GM18505 (cell line): Measurements from ENCODE around the gene WFDC2.
A peak's percentile ranks its signal among the peaks of the same experiment; 100 is the strongest.
"Not testable (repeated sequence)": the region's sequence is repeated elsewhere in the genome, so short reads cannot be mapped to it uniquely, and the experiment has no call there.

Experiments used
- ATAC-seq: cut with Tn5 transposase; IDR thresholded peaks from one replicate; pipeline ENCODE4 v1.9.1; 2021; ENCODE audit not compliant: unreplicated experiment
- POLR2A ChIP-seq: IDR thresholded peaks from 4 replicates; pipeline ENCODE4 v1.6.1; 2011; ENCODE audit warnings: borderline replicate concordance; ENCODE audit not compliant: insufficient read depth, insufficient read length; ENCODE audit errors: extremely low read depth

Gene WFDC2

DNA sequence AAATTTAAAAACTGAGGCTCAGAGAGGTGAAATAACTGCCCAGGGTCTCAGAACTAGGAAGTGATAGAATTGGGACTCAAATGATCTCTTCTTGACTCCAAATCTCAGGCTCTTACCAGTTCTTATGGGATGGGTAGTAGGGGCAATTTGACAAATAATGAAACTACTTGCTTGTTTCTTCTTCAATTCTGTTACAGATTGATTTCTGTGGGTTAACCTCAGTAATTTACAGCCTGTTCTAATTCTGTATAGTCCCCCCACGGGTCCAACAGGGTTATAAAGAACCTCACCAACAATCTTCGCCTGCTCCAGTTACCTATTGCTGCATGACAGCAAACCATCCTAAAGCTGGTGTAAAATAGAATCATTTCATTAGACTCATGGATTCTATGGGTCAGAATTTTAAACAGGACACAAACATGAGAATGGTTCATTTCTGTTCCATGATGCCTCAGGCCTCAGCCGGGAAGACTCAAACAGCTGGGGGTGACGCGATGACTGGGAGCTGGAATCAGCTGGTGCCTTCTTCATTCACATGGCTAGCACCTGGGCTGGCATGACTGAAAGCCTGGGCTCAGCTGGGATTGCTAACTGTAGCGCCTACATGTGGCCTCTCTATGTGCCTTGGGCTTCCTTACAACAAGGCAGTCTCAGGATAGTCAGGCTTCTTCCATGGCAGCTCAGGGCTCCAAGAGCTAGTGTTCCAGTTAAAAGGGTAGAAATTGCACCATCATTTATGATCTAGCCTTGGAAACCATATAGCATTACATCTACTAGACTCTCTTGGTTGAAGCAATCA lies 6.6 kb upstream of the WFDC2 start:
- TF ChIP-seq POLR2A, result no peak
- ATAC-seq, result no peak

DNA sequence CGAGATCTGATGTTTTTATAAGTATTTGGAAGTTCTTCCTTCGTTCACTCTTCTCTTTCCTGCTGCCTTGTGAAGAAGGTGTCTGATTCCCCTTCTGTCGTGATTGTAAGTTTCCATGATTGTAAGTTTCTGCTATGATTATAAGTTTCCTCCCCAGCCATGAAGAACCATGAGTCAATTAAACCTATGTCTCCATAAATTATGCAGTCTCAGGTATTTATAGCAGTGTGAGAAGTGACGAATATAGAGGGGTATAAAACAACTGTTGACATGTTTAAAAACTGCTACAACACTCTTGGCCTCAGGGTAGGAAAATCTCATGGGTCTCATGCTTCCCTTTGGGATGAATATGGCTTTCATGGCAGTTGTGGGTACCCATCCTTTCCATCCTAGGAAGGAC lies 5.8 kb upstream of the WFDC2 start:
- ATAC-seq, result no peak
- no peak for TF ChIP-seq POLR2A

DNA sequence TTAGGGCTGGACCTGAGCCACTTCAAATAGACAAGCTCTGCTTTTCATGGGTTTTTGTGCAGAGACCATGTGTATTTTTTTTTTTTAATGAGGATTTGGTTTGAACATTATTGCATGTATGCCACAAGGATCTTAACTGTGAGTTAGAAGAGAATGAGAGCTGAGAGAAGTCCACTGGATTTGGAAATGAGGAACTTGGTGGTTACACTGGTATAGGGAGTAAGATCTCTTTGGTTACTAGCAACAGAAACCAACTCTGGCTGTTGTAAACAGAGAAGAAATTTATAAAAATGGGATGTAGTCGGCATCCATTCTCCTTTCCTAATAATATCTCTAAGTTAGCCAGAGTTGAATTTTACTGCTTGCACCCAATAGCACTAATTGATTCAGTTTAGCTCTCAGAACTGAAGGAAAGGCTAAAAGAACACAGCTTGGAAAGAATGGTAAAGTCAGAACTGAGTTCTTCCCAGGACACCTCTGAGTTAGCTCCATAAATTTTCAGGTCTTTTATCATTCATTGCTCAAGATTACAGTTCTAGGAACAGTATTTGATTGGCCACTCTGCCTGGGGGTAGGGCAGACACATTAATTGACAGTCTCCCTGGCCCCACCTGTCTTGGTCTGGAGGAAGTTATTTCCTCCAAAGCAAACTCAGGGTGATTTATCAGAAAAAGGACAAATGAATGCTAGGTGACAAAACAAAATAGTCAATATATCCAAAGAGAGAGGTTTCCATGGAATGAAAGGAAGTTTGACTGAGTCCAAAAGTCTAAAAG lies 3.9 kb upstream of the WFDC2 start:
- TF ChIP-seq POLR2A, result no peak
- ATAC-seq, result no peak

DNA sequence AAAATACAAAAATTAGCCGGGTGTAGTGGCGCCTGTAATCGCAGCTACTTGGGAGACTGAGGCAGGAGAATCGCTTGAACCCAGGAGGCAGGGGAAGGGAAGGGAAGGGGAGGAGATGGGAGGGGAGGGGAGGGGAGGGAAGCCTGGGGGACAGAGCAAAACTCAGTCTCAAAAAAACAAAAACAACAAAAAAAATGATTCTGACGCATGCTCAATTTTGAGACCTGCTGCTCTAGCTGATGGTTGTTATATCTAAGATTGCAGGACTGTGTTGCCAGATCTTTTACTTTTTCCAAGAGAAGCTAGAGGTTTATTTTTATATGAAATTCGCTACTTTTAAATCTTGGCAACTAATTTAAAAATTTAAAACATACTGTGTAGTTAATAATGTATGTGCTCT lies 2.4 kb upstream of the WFDC2 start:
- ATAC-seq, result no peak
- TF ChIP-seq POLR2A, result no peak

DNA sequence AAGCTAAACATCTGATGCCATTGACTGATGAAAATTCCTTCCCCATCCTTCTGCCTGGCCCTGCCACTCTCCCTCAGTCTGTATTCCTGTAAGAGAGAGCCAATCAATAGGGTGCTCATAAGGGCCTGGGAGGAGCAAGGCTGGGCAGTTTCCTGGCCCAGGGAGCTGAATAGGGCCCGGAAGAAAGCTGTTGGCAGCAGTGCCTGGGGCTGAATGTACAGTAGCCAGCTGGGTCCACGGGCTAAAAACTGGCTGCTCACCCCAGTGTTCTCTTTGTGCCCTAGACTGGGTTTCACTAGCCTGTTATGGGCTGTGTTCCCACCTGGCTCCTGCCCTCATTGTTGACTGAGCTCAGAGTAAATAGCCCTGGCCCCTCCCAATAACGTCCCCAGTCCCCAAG lies 1.7 kb upstream of the WFDC2 start:
- no peak for ATAC-seq
- TF ChIP-seq POLR2A, result no peak

DNA sequence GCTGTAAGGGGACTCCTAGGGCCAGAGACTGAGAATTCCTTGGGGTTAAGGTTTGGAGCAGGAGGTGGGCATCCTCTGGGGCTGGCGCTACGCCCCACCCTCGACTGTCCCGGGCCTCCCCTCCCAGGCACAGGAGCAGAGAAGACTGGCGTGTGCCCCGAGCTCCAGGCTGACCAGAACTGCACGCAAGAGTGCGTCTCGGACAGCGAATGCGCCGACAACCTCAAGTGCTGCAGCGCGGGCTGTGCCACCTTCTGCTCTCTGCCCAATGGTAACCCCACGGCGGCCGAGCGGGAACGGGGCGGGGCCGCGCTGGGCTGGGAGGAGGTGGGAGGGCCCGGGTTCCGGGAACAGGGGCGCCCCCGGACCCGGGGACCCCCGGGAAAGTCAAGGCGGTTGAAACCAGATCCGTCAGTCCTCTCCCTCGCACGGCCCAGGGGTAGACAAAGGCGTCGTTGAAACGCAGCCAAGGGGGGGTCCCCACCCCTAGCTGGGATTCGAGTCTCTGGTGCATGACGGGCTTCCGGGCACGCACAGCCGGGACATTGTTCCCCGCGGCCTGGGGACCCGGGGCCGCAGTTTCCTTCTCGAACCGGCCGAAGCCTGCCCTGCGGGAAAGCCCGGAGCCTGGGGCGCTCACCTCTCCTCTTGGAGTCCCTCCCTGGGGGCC lies 844 bp downstream of the WFDC2 start:
- ATAC-seq, result peak; percentile 53

DNA sequence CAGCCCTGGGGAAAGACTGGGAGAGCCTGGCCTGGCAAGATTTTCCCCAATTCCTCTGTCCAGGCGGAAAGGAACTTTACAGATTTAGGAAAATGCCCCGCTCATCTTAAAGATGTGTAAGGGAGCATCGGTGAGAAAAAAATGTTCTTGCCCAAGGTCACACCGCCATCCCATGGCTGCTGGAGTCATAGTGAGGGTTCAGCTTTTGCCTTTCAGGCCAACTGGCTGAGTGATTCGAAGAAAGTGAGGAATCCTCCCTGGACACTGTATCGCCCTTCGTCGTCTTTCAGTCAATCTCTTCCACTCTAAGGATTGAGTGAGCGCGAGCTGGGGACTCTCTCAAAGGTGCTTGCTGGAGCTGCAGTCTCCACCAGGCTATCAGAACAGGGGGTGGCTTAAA lies 1.4 kb downstream of the WFDC2 start:
- no peak for ATAC-seq
- TF ChIP-seq POLR2A, result no peak

More for the DNA sequence above, 844 bp downstream of the WFDC2 start:
- TF ChIP-seq POLR2A, result no peak

DNA sequence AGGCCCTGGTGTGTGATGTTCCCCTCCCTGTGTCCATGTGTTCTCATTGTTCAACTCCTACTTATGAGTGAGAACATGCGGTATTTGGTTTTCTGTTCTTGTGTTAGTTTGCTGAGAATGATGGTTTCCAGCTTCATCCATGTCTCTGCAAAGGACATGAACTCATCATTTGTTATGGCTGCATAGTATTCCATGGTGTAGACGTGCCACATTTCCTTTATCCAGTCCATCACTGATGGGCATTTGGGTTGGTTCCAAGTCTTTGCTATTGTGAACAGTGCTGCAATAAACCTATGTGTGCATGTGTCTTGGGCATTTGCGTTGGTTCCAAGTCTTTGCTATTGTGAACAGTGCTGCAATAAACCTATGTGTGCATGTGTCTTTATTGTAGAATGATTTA lies 2.7 kb downstream of the WFDC2 start:
- ATAC-seq, result not testable (repeated sequence)

DNA sequence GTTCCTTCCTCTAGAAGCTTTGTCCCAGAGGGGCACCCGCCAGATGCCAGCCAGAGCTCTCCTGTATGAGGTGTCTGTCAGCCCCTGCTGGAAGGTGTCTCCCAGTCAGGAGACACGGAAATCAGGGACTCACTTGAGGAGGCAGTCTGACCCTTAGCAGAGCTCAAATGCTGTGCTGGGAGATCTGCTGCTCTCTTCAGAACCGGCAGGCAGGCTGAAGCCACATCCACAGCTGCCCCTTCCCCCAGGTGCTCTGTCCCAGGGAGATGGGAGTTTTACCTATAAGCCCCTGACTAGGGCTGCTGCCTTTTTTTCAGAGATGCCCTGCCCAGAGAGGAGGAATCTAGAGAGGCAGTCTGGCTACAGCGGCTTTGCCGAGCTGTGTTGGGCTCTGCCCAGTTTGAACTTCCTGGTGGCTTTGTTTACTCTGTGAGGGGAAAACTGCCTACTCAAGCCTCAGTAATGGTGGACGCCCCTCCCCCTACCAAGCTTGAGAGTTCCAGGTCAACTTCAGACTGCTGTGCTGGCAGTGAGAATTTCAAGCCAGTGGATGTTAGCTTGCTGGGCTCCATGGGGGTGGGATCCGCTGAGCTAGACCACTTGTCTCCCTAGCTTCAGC lies 8.1 kb downstream of the WFDC2 start:
- ATAC-seq, result not testable (repeated sequence)

DNA sequence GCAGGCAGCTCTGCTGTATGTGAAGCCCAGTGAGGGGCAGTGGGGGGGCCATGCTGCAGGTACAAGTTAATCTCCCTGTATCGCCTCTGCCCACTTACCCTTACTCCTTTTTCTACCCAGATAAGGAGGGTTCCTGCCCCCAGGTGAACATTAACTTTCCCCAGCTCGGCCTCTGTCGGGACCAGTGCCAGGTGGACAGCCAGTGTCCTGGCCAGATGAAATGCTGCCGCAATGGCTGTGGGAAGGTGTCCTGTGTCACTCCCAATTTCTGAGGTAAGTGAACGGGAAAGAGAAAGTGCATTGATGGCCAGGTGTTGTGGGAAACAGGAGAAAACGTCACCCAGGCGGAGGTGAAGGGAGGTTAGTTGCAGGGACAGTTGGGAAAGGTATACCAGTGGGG lies 10.3 kb downstream of the WFDC2 start:
- ATAC-seq, result no peak
- TF ChIP-seq POLR2A, result no peak

DNA sequence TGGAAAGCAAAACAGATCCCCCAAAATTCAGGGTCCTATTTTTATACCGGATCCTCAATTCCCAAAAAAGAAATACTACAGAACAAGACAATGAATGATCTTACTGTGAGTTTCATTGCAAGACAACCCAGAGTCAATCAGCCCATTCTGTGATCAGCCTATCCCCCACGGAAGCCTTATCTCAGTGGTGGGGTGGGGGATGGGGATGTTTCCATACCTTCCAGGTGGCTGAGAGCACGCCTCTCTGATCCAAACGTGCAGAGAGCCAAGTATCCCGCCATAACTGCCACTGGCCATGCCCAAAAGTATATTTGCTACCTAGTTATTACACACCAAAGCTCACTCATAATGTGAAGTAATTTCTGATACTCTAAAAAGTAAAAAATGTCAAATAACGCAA lies 15.1 kb downstream of the WFDC2 start:
- no peak for ATAC-seq
- no peak for TF ChIP-seq POLR2A

DNA sequence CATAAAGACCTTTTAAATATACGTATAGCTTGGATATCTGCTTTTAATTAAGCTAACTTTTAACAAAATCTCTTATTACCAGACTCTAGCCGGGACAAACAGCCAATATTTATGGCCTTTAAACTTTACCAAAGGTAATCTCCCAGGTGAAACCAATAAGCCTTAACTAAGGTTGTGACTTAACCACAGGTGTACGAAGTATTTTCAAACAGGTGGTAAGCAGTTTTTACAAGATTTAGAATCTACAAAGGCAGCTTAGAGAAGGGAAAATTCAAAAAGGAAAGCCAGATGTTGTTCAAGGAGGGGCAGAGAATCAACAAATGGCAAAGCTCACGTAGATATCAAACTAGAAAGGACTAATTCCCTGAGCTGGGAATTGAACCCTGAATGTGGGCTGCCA lies 15.8 kb downstream of the WFDC2 start:
- ATAC-seq, result no peak
- TF ChIP-seq POLR2A, result no peak

DNA sequence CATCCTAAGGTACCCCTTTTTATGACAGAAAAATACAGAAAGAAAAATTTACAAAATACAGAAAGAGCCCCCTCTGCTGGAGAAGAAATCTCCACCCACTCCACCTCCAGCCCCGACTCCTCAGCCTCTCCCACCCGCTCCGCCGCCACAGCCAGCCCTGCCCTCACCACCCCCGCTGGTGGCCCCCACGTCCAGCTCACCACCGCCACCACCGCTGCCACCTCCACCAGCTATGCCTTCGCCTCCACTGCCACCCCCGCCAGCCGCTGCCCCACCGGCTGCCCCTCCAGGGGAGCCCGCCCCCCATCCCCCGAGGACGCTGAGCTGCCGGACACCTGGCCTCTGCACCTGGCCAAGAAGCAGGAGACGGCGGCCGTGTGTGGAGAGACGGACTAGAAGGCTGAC lies 17.7 kb downstream of the WFDC2 start:
- ATAC-seq, result no peak
- no peak for TF ChIP-seq POLR2A

DNA sequence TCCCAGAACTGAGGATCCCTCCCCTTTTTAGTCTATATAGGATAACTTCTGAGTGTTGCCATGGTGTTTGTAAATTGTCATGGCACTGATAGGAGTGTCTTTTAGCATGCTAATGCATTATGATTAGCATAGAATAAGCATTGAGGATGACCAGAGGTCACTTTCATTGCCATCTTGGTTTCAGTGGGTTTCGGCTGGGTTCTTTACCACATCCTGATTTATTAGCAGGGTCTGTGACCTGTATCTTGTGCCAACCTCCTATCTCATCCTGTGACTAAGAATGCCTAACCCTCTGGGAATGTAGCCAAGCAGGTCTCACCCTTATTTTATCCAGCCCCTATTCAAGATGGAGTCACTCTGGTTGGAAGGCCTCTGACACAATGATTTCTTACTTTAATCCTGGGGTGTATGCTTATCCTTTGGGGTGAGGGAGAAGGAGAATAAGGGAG lies 19.6 kb downstream of the WFDC2 start:
- TF ChIP-seq POLR2A, result no peak
- no peak for ATAC-seq

DNA sequence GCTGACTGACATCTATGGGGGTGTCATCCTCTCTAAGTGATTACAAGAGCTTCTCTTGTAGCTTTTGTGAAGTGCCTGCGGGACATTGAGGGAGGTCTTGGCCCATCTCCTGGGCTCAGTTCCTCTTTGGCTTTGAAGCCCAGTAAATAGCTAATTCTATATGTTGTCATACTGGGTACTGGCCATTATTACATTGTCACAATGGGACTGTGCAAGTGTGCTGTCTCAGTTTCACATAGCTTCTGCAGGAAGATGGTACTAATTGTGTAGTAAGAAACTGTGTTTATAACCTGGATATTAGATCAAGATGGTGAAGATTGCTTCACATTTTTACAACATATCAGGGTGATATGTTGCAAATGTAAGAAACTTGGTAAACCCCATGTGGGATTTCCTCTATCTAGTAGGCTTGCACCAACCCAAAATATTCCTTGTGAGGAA lies 26.0 kb downstream of the WFDC2 start:
- TF ChIP-seq POLR2A, result no peak
- no peak for ATAC-seq
